NCI-H345 treated with DMSO at 0.1 percent for 48 hours (cell line): Measurements from ENCODE around the gene ITPRID1.

Experiments used
- DNase-seq: peaks from one replicate; lab custom pipeline; 2025; ENCODE audit not compliant: unreplicated experiment; lab: John Stamatoyannopoulos, UW

ITPRID1 gene

GRCh38 chr7:31692871-31693270 lies 179.0 kb downstream of the ITPRID1 start:
- DNase-seq, result no peak

- no peak for DNase-seq
Observed at GRCh38 chr7:31695859-31696614, 182.1 kb downstream of the ITPRID1 start.

- DNase-seq, result no peak
Observed at GRCh38 chr7:31699050-31699449, 185.2 kb downstream of the ITPRID1 start.

- no peak for DNase-seq
Observed at GRCh38 chr7:31702354-31702753, 188.5 kb downstream of the ITPRID1 start.

GRCh38 chr7:31705377-31705776 lies 191.5 kb downstream of the ITPRID1 start:
- DNase-seq, result no peak

GRCh38 chr7:31707089-31707488 lies 193.2 kb downstream of the ITPRID1 start:
- no peak for DNase-seq
